HG03558 (cell line): Measurements from ENCODE around the gene FBXW11.
"Not testable (repeated sequence)": the region's sequence is repeated elsewhere in the genome, so short reads cannot be mapped to it uniquely, and the experiment has no call there.

Experiments
- ATAC-seq: cut with Tn5 transposase; IDR thresholded peaks from one replicate; pipeline ENCODE4 v1.9.1; 2021; ENCODE audit warnings: moderate number of reproducible peaks; ENCODE audit not compliant: unreplicated experiment; ENCODE audit errors: extremely low read depth

Gene FBXW11

DNA sequence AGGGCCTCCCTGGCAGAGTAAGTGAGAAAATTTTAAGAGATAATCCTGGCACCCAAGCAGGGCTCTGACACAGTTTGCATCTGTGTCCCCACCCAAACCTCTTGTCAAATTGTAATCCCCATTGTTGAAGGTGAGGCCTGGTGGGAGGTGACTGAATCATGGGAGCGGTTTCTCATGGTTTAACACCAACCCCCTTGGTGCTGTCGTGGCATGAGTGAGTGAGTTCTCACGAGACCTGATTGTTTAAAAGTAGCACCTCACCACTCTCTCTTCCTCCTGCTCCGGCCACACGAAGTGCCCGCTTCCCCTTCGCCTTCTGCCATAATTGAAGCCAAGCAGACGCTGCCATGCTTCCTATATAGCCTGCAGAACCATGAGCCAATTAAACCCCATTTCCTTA lies 80.1 kb downstream of the FBXW11 start:
- ATAC-seq: no peak

DNA sequence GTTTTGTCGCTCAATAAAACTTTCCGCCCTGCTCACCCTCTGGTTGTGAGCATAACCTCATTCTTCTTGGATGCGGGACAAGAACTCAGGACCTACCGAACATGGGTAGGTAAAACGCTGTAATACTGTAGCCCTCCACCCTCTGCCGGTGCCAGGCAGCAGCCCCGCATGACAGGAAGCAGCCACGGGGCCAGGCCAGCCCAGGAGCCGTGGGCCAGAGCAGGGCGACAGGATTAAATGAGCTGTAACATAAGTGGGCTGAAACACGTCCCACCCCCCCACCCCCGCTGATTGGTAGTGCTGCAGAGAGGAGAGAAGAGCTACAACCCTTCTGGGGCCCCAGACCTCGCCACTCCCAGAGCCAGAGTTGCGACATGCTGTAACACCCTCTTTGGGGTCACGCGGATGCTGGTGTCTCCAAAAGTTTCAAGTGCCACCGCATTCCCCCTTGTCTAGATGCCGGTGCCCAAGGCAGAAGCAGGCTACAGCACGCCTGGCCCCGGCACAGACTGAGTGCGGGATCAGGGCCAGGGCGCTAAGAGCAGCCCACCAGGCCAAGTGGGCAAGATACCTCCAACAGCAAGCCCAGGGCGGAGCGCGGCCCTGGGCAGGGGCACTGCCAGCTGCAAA lies 81.8 kb downstream of the FBXW11 start:
- ATAC-seq: no peak

DNA sequence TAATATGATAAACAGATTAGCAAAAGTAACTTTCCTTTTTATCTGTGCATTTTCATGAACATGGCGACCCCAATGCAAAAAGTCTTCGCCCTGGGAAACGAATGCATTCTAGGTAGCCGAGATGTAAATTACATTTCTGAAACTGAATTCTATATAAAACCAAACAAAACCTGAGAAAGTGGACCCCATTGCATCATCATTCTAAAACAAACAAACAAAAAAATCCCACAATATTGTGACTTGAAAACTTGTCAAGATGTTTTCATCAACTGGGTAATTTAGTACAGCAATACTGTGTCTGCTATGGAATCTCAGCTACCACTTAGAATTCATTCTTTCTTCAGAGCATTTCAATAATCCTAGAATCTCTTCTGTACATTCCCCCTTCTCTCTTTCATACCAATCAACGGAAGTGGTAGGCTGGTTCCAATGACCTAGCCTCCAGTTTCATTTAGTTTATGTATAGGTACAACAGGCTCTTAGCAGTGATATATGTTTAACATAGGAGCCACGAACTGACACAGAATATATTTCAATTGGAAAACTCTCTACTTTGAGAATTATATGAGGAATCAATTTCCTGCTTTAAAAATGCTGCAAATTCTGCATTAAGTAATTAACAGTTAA lies 85.6 kb downstream of the FBXW11 start:
- ATAC-seq: no peak

DNA sequence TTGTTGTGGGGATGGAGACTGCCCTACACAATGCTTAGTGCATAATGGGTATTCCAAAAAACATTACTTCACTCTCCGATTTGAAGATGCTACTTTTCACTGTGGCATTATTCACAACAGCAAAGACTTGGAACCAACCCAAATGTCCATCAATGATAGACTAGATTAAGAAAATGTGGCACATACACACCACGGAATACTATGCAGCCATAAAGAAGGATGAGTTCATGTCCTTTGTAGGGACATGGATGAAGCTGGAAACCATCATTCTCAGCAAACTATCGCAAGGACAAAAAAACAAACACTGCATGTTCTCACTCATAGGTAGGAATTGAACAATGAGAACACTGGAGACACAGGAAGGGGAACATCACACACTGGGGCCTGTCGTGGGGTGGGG lies 90.7 kb downstream of the FBXW11 start:
- ATAC-seq: not testable (repeated sequence)

DNA sequence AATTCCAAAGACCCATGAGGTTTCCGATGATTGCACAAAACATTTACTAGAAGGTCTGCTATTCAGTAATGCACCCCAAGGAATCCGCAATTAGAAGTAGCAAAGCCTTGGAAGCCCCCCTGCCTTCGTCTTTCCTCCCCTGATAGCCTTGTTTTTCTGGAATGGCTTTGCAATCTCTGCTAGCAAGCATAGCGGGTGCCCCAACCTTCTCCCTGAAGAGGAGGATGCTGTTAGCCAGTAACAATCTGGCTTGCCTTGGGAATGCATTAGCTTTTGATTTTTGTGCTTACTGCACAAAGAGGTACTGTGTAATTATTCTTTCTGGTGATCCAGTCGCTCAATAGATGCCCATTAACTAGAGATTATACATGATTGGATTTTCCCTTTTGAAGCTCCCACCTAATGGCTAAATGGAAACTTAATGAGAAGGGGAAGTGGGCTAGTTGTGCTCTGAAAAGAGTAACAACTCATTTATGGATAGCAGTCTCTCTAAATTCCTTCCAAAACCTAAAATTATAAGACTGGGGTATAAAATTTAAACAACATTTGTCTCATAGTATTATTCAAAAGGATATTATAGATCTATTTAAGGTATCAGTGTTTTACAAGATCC lies 91.6 kb downstream of the FBXW11 start:
- no peak for ATAC-seq

DNA sequence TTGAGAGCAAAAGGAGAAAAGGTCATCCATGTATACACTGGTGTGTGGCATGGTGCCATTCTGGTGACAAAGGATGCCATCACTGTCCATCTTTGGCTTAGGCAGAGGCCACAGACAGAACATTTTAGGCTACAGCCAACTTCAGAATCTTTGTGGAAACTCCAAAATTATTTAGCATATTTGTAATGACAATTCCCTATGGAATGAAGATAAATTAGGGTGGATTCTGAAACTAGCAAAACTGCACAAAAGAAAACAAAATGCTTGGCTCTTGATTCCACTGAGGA lies 92.5 kb downstream of the FBXW11 start:
- no peak for ATAC-seq

DNA sequence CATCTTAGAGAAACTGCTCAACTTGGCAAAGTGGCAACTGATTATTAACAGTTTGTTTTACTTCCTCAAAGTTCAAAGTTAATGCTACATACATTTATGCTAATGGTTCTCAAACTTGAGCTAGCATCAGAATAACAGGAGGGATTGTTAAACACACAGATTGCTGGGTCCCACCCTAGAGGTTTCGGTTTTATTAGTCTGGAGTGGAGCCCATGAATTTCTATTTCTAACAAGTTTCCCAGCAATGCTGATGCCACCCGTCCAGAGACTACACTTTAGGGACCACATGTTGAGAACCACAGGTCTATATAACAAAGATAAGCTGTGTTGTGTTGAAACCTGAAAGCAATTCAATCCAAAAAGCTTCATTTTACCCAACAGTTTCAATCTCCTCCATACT lies 95.3 kb downstream of the FBXW11 start:
- no peak for ATAC-seq

DNA sequence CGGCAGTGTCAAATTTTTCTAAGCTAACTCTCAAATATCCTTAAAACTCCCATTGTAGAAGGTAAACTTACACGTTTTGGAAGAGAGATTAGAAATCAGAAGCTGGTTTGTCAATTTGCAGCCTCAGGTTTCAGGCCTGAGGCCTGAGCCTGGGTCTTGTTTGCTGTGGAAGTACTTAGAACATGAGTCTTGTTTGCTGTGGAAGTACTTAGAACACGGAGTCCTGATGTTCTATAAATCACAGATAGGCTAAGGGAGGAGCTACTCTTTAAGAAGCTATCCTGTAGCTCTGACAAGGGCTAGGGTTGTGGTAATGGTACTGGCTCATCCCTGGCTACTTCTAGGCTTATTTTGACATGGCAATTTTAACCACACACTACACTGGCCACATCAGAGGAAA lies 97.8 kb downstream of the FBXW11 start:
- ATAC-seq: no peak

DNA sequence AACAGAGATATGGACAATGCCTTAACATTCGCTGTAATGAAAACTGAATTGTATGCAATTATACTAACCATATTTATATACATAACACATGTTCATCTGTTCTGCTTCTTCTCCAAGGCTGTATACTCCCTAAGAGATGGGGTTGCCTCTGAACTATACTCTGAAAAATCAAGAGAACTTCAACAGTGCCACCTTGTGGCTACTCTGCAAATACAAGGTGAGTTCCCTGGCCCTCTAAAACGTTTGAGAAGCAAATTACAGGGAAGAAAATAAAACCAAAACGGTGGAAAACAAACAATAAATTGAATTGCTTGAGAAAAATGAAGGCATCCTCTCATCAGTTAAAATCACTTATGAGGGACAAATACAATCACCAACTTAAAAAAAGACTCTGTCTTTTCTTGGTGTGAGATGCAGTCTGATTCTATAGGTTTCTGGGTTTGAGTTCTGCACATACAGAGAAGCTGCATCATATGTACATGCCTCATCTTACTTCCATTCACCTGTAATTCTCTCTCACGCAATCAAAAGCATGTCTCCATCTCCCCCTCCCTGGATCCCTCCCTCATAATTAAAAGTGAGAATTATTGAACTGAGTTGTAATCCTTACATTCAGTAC lies 98.6 kb downstream of the FBXW11 start:
- ATAC-seq: no peak

DNA sequence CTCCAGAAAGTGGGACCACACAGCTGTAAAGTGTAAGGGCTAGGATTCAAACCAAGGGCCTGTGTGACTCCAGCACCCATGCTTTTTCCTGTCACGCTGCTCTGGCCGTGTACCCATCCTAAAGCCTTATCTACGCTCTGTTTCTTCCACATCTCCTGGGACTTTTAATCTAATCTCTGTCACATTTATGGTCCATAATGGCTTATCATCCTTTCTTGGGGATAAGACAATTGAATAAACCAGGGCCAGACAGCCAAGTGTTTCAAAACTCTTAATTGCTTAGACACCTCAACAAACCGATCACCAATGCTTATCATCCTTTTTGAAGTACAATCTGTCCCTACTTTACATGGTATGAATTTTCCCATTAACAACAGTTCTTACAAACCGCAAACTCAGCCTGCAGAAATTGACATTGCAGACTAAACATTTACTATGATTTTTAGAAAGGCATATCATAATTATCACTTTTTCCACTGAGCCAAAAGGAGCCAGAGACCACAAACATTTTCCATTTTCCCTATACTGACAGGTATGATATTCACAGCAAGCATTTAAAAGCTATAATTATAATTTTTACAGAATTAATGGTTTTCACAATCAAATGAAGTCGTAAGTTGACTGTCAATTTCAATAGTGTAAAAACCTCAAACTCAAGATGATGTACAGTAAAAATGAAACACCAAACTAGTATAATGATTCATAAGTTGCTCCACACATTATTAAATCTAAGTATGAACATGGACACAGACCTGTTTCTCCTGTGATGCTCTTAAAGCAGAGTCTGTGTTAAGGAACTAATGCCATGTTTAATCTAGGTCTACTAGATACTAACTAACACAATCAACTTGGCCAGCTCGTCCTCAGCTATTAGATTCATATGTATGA lies 99.5 kb downstream of the FBXW11 start:
- ATAC-seq: no peak

DNA sequence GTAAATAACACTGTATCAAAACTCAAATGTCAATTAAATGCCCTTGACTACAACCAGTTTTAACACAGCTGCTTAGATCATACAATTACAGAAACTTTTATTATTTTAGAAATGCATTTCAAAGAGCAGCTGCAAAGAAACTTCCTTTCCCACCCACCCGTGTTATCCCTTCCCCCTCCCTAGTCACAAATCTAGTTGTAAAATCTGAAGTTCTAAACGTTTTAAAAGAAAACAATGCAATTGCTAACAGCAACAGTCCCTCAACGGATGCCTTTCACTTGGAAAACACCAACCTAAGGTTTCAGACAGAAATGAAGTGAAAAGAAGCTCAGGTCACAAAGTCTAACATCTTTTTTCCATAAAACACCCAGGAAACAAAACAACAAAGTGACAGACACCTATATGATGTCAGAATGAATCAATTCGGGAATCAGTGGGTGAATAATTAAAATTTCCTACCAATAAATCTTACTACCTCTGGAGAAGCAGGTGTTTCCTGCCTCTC lies 100.3 kb downstream of the FBXW11 start:
- ATAC-seq: no peak

DNA sequence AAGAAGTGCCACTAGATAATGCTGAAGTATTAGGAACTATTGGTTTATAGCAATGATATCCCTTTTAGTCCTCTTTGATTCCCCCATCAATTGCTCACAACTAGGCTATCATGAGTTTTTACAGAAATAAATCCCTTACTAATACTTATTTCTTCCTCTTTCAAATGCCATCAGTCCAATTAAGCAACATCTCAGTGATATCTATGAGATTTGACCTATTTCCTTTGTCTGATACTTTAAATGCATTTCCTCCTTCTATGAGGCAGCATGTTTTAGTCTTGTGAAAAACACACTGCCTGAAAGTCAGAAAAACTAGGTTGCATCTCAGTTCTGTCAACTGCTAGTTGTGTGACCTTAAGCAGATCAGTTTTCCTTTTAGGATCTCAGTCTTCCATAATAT lies 101.6 kb downstream of the FBXW11 start:
- ATAC-seq: no peak

DNA sequence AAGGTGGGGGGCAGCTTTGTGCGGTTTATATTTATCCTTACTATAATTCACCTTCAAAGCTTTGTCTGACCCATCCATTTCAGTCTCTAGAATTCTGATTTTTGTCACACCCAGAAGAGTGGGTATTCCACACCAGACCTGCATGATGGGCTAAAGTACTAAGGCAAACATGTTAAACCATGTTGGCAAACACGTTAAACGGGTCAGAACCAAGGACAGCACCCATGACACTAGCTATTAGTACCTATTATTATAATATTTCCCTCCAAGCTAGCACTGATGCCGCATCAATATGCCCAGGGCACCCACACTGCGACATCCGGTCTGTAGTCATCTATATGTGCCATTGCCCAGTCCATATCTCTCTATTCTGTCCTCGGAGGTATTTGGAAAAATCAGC lies 104.7 kb downstream of the FBXW11 start:
- ATAC-seq: no peak

DNA sequence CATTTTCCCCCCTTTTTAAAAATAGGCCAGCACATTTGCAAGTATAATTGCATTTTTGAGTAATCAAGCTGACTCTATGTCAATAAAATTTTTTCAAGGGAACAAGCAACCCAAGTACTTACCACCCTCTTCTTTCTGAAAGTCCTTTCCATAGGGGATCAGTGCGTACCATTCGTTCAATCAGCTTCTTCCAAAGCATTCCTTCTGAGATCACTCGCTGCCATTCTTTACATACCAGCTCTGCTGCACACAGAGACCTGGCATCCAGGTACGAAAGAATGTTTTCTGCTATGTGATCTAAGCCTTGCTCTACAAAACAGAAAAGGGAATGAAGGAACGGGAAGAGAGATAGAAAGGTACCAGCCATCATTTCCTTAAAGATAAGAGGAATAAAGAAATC lies 106.6 kb downstream of the FBXW11 start:
- ATAC-seq: no peak

DNA sequence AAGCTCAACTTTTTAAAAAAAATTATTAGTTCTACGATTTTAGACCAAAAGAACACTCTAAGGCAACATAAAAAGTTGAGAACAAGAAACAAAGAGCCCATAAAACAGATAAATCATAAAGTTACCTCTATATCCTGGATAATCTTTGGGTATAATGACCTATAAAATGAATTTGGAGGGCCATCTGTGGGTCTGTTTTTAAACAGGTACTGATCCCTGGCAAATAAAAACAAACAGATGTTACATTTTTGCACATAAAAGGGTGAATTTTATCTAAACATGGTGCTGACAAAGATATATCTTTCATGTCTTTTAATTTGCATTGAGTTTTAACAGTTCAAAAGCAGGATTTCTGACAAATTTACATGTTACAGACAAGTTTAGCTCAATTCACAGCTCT lies 107.6 kb downstream of the FBXW11 start:
- ATAC-seq: no peak

DNA sequence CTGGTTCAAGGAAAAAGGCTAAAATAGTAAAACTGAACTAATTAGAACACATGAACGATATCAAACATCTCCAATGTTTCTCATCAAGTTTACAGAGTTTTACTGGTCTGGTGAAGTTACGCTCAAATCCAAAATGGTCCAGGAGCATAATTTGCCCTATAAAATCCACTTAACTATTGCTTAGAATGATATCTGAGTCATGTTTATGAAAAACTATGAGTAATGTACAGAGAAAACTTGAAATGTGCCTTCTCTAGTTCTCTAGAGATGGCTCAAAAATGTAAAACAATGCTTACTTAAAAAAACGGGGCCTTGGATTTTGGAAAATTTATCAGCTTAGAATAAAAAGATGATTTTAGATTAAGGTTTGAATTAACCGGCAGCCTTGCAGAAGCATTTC lies 108.1 kb downstream of the FBXW11 start:
- ATAC-seq: no peak

DNA sequence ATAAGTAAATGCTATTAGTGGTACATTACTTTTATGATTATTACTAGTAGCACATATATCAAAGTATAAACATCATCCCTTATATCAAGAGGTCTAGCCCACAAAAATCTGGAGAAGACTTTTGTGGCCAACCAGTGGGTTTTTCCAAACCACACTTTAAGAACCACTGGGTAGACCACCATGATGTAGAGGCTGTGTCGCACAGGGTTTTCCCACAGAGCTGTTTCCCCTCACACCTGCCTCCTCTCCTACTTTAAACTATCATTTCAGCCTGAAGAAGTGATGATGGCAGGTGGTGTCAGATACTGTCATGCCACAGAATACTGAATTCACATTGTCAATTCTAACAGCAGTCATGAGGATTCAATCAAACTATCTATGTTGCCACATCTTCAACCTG lies 109.2 kb downstream of the FBXW11 start:
- no peak for ATAC-seq

DNA sequence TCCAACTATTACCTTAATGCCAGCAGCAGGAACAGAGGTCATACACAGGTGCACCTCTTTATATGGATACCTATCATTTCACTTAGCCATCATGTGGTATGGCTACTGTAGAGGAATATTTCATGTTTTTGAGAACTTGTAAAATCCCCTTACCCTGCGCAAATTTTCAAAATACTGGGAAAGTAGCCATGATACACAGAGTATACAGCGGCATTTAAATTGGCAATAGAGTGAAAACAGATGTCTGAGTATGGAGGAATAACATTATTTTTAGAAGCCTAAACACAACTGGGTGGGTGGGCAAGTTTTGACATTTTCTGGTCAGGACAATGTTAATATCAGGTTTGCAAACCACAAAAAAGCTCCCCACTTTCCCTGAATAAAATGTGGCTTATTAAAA lies 111.4 kb downstream of the FBXW11 start:
- ATAC-seq: no peak

DNA sequence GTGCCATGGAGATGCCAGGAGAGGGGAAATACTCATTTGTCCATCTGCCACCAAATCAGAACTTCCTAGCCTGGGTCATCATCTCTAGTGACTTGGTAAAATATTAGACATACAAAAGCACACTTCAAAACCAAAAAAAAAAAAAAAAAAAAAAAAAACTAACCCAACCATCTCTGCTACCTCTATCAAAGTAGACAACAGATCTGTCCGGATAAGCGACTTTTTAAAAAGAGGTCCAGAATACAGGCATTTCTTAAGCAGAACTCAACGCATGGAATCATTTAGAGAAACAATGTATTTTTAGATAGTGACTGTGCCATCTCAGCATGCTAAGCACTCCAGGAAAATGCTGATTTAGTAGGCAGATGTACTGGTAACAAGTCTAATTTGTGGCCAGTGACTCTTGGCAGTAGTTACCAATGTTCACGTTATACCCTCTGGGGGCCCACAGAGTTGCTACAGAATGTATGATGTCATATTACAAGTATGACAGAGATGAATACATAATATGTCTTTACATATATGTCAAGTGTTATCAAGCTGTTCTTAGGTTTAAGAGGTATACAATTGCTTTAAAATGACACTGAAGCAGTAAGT lies 113.0 kb downstream of the FBXW11 start:
- ATAC-seq: no peak

DNA sequence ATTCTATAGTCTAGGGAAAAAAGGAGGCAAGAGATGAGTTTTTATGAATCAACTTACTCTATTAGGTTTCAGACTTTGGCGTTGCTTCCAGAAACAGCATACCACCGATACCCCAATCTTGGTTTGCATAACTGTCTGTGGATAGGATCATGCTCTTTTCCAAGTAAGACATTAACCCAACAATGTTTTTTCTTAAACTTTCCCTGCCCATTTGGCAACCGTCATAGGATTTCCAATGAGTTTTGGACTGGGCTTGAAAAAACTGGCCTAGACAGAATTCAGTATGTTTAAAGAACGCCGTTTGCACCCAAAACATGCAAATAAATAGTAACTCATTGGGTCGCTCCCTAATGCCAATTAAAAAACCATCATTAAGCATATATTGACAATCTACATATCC lies 114.8 kb downstream of the FBXW11 start:
- ATAC-seq: no peak
